ENCODE measurements around the gene C1orf21.
A peak's percentile ranks its signal among the peaks of the same experiment; 100 is the strongest.

The C1orf21 gene

DNA sequence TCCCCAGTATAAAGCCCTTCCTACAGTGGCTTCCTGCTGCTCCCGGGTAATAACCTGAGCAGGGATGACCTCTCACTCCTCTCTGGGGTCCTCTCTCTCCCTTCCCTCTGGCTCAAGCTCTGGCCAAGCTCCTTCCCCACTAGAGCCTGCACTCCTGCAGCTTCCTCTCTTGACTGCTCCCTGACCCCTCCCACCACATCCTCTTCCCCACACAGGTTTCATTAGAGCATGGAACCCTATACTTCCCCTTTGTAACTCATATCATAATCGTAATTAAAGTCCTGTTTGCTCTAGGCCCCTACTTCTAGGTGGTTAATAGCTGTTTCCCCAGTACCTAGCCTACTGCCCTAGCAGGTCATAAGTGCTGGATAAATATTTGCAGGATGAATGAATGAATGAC is 146.2 kb downstream of the C1orf21 start:
- no peak overlapping the region for H3K4me3 ChIP-seq (ENCODE audit: low read depth, low read length)
- no peak for DNase-seq (ENCODE audit: low read depth)

DNA sequence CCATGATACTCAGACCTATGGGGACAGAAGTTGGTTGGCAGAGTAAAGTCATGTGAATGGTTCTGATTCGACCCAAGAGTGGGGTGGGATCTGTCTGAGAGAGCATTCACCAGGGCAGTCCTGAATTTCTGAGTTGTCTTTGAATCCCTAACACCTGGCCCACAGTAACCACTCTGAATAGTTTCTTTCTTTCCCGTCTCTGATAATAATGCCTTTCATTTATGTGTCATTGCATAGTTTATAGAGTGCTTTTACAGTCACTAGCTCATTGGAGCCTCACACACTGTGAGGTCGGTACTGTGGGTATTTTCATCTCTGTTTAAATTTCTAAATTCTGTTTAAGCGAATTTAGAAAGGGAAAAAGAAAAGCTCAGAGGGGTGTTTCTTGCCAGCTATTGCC is 147.1 kb downstream of the C1orf21 start:
- DNase-seq (ENCODE audit: low read depth), result no peak
- no peak overlapping the region for H3K4me3 ChIP-seq (ENCODE audit: low read depth, low read length)

DNA sequence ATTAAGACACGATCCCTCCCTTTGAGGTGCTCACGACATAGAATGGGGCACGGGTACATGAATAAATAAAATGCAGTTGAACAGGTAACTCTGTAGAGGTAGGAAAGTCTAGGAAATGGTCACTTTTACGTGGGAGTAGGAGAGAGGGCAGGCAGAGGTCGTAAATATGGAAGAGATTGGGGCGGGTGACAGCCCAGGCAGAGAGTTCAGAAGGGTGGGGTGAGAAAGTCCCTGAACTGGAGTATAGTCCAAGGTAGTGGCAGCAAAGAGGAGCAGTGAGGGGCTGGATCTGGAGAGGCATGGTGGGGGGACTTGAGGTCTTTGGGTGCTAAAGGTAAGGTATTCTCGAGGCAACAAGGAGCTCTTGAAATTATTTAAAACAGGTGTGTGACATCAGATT is 147.9 kb downstream of the C1orf21 start:
- no peak for DNase-seq (ENCODE audit: low read depth)
- H3K4me3 ChIP-seq (ENCODE audit: low read depth, low read length), result no peak overlapping the region

- DNase-seq (ENCODE audit: low read depth), result peak; percentile 82
- no peak overlapping the region for H3K4me3 ChIP-seq (ENCODE audit: low read depth, low read length)
These were observed 148.6 kb downstream of the C1orf21 start for GRCh38 chr1:184535191-184535970.

DNA sequence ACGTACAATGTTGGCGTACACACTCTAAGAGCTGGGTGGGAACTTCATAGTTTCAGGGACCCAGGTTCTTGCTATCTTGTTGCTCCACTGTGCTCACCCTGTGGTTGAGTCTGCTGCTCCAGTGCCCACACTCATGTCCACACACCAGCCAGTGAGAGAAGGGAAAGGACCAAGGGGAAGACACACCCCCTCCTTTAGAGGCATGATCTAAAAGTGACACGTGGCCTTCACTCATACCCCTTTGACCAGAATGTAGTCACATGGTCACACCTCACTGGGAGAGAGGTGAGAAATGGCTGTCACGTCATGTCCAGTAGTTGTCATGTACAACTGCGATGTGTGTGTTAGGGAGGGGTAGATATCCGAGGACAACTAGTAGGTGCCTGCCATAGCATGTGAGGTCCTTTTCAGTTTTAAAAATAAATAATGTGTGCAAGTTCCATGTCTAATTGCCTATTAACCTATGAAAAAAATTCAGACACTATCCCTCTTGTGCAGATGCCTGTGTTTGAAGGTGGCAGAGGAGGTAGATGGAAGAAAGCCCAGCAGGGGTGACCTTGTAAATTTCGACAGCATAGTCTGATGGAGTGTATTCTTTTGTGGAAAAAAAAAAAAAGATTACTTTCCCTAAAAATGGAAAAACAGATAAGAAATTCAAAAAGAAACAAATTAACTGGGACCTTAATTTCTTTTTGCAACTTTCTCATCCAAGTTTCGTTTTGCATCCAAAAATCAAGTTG is 149.6 kb downstream of the C1orf21 start:
- DNase-seq (ENCODE audit: low read depth), result no peak
- no peak overlapping the region for H3K4me3 ChIP-seq (ENCODE audit: low read depth, low read length)

- H3K4me3 ChIP-seq (ENCODE audit: low read depth, low read length), result no peak overlapping the region
- DNase-seq (ENCODE audit: low read depth), result no peak
These were observed 152.8 kb downstream of the C1orf21 start for GRCh38 chr1:184539580-184539979.

DNA sequence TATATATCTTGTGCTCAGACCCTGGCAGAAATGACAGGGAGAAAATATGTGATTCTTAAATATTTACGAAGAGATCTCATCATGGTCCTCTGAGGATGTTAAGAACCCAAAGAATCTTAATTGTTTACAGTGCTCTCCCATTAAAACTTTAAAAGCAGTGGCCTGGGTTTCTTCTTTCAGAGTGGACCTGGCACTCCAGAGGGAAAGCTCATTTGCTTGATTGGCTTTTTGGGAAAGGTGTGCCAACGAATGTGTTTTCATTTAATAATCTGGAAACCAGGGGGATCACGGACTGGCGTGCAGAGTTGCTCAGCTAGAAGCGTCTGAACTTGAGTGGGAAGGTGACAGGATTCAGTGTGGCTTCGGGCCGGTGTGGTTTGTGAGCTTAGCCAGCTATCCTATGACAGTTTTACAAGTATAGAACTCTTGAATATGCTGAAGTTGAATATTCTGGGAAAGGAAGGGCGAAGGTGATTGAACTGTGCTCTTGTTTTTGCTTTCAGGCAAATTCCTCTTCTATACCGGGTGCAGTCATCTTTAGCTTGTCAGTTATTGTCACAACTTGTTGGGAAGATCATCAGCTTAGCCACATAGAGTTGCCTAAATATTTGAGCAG is 154.8 kb downstream of the C1orf21 start:
- no peak overlapping the region for H3K4me3 ChIP-seq (ENCODE audit: low read depth, low read length)
- no peak for DNase-seq (ENCODE audit: low read depth)

DNA sequence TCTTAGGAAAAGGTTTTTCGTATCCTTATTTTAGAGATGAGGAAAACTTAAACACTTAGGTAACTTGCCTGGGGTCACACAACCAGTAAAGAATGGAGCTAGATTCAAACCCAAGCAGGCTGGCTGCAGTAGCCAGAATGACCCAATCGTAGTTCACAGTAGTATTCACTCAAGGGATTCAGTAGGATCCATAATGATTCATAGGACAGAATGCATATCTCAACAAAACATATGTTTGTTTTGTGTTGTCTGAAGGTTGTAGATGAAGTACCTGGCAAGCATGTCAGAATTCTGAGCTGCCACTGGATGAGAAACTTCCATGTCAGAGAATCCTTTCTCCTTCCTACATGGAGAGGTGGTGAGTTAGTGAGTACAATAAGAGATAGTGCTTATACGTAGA is 155.5 kb downstream of the C1orf21 start:
- H3K4me3 ChIP-seq (ENCODE audit: low read depth, low read length), result no peak overlapping the region
- DNase-seq (ENCODE audit: low read depth), result no peak

- peak; percentile 11 for DNase-seq (ENCODE audit: low read depth)
- no peak overlapping the region for H3K4me3 ChIP-seq (ENCODE audit: low read depth, low read length)
These were observed 158.8 kb downstream of the C1orf21 start for GRCh38 chr1:184545601-184546000.

DNA sequence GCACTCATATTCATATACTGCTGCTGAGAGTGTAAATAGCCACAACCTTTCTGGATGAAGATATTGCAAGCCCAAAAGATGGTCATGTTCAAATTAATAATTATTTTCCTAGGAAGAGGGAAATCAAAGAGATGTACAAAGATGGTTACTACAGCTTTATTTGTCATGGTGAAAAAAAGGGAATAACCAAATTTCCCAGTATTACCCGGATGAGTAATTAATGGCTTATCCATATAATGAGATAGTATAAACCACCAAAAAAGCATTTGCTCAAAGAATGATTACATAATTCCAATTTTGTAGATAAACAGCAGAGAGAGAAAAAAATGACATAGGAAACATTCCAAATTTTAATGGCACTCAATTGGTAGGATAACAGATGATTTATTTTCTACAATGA is 165.6 kb downstream of the C1orf21 start:
- no peak for DNase-seq (ENCODE audit: low read depth)
- no peak overlapping the region for H3K4me3 ChIP-seq (ENCODE audit: low read depth, low read length)

DNA sequence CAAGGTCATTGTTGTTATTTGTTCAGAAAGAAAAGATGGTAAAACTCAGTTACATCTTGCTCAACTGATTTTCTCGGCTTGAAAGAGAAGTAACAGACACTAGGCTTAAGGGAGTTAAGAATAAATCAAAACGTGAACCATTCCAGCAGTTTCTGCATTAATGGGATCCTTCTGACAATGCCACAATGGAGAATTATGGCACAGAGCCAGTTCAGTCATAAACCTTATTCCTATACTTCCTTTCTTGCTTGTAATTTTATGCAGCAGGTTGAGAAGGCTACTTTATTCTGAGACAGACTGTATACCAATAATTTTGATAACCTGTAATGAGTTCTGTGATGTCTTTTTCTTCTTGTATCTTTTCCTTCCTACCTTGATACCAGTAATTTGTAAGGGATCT is 167.0 kb downstream of the C1orf21 start:
- no peak for DNase-seq (ENCODE audit: low read depth)
- no peak overlapping the region for H3K4me3 ChIP-seq (ENCODE audit: low read depth, low read length)

DNA sequence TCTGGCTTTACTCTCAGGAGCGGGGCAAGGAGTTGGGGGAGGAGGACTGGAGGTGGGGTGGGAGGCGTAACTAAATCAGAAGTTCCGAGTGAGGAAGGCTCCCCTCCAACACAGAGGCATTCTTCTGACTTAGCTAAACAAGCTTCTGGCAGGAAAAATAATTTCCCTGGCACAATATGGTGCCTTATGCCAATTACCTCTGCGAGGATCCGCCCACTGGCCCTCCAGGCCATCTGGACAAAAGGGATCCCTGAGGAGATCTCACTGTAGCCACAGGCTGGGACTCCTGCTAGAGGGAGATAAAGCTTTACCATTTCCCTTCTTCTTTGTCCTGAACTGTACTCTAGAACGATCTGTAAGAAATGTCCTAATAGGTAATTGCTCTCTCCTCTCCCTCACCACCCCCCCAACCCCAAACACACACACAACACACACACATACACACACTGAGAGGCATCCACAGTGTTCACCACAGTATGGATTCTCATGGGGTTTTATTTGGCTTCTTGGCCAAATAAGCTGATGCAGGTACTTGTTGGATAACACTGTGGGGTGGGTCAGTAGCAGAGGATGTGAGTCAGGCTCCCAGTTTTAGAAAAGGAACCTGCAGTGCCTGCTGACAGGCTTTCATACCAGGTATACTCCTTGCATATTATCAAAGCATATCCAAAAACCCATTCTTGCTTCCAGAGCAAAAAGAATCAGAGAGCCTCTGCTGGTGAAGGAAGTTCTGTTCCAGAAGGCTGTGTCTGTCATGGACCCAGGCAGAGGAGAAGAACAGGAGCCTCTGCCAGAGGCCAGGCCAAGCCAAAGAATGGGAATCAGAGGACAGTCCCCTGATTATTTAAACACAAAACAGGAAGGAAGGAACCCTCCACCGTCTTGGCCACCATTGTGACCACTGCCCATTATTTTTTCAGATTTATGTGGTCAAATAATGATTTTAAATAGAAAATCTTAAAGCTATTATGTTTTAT is 169.1 kb downstream of the C1orf21 start:
- no peak for DNase-seq (ENCODE audit: low read depth)

DNA sequence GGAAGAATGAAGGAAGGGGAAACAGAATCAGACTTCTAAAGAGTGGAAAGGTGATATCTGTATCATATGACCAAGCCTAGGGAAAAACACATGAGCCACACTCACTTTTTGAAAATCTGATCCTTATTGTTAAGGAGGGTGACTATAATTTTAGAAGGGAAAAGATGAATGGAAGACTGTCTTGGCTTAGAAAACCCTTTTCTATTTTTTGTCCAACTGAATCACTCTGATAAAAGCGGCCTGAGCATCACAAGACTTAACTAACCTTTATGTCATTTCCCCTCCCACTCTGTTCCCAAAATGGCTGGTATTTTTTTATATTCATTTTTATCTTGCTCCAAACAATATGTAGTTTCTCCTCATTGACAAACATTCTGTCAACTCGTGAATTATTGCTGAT is 169.8 kb downstream of the C1orf21 start:
- no peak overlapping the region for H3K4me3 ChIP-seq (ENCODE audit: low read depth, low read length)
- DNase-seq (ENCODE audit: low read depth), result no peak

More for the DNA sequence above, 169.1 kb downstream of the C1orf21 start:
- no peak overlapping the region for H3K4me3 ChIP-seq (ENCODE audit: low read depth, low read length)

DNA sequence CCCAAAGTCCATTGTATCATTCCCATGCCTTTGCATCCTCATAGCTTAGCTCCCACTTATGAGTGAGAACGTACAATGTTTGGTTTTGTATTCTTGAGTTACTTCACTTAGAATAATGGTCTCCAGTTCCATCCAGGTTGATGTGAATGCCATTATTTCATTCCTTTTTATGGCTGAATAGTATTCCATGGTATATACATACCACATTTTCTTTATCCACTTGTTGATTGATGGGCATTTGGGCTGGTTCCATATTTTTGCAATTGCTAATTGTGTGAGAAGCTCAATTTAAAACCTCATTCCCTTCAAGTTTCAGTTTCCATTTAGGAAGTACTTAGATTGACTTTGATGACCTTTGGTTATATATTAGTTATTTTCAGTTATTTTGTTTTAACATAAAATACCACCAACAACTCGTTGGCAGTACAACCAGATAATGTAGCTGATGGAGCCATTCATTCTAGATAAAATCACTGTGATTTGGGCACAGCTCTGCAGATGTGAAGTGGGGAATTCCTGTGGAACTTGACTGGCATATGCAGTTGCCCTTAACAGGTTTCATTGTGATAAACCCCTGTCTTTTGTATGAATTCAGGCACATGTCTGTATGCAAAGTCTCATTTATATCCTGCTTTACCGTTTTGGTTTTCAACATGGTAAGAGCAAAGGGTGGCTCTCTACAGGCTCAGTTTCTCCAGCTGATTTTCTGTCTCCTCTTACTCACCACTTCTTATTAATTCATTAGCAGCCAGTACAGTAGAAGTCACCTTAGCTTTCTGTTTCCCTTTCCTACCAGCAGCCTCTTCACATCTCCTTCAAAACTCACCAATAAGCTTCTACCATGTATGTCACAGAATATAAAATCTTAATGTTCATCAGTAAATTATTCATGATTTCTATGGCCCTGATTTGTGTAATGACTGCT is 170.9 kb downstream of the C1orf21 start:
- H3K4me3 ChIP-seq (ENCODE audit: low read depth, low read length), result no peak overlapping the region
- no peak for DNase-seq (ENCODE audit: low read depth)

DNA sequence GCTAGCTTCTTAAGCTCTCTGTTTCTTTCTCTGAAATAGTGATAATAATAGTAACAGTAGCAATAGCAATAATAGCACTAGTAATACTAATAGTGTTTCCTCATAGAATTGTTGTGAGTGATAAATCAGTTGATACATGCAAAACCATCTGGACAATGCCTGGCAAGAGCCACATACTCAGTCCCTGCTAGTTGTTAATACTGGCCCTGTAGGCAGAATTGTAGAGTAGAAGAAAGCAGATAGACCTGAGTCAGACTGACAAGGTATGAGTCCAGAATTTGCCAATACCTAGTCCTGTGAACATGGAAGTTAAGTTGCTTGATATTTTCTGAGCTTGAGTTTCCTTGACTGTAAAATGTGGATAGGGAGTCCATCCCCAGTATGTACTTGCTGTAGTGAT is 171.9 kb downstream of the C1orf21 start:
- no peak for DNase-seq (ENCODE audit: low read depth)

GRCh38 chr1:184559117-184559713 is 172.4 kb downstream of the C1orf21 start:
- no peak for DNase-seq (ENCODE audit: low read depth)
- no peak overlapping the region for H3K4me3 ChIP-seq (ENCODE audit: low read depth, low read length)

More for the DNA sequence above, 171.9 kb downstream of the C1orf21 start:
- H3K4me3 ChIP-seq (ENCODE audit: low read depth, low read length), result no peak overlapping the region

DNA sequence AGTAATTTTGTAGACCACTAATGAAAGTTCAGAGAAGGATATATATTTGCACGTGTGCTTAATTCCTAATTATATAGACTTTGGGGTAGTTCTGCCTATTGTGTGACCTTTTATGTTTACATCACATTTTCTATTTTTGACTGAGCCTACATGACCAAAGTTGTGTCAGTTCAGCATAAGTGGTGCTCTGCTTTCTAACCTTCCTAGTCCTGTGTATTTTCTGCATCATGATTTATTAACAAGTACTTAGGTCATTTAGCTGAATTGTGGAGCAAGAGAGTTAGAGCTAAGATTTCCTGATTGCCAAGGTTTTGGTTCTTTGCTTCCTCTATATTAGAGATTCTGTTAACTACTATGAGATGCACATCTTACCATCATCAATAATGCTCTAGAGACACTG is 176.0 kb downstream of the C1orf21 start:
- H3K4me3 ChIP-seq (ENCODE audit: low read depth, low read length), result no peak overlapping the region
- DNase-seq (ENCODE audit: low read depth), result no peak

- DNase-seq (ENCODE audit: low read depth), result no peak
- H3K4me3 ChIP-seq (ENCODE audit: low read depth, low read length), result no peak overlapping the region
These were observed 176.5 kb downstream of the C1orf21 start for GRCh38 chr1:184563308-184563707.

Data from skeletal muscle cell (primary cell).